ENCODE measurements around the gene GRIN2A.

DNA sequence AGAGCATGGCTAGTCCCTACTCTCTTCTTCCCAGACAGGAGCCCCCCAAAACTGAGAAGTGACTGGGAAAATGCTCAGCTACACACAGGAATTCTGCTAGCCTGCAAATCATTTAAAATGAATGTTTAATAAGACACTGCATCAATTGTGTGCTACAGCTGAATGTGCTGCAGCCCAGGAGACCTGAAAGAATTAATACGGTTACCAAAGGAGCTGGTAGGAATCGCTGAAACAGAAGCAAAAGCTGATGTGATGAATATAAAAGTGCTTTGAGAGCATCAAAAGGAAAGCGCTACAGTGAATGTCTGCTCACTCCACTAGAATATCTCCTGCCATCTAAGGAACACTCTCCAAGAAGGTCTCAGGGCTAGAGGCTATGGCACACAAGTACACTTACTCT is 3.7 kb downstream of the GRIN2A start:
- TF ChIP-seq POLR2A (IDR thresholded peaks at IDR 0.05; ENCODE audit: low read length) (no peak), CTCF (IDR thresholded peaks at IDR 0.05) (no peak), ZNF302 (CRISPR knock-in tag; IDR thresholded peaks at IDR 0.05) (no peak), USF2 (IDR thresholded peaks at IDR 0.05) (no peak), EP300 (IDR thresholded peaks at IDR 0.05) (no peak), NFE2L2 (conservative IDR thresholded peaks at IDR 0.05; ENCODE audit: low read length) (no peak), CHD2 (IDR thresholded peaks at IDR 0.05; ENCODE audit: low read length, partially characterized antibody) (no peak)
